ENCODE measurements around the gene DPH1.
A peak's percentile ranks its signal among the peaks of the same experiment; 100 is the strongest.

The DPH1 gene

DNA sequence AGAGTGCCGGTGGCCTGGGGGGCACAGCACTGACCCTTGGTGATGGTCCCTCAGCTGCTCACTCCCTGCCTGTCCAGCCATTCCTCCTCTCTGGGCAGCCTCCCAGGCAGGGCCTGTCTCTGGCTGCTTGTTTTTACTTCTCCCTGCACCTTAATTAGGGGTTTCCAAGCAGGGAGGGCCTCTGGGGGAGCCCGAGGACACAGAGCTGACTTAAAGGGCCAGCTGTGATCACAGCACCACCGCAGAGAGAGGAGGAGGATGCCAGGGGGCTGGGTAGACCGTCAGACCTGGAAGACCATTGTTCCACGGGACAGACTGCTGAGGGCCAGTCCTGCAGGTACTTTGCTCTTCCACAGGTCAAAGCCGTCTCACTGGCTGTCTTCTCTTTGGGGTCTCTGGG lies 1.2 kb upstream of the DPH1 start:
- TF ChIP-seq, protein P1, sequence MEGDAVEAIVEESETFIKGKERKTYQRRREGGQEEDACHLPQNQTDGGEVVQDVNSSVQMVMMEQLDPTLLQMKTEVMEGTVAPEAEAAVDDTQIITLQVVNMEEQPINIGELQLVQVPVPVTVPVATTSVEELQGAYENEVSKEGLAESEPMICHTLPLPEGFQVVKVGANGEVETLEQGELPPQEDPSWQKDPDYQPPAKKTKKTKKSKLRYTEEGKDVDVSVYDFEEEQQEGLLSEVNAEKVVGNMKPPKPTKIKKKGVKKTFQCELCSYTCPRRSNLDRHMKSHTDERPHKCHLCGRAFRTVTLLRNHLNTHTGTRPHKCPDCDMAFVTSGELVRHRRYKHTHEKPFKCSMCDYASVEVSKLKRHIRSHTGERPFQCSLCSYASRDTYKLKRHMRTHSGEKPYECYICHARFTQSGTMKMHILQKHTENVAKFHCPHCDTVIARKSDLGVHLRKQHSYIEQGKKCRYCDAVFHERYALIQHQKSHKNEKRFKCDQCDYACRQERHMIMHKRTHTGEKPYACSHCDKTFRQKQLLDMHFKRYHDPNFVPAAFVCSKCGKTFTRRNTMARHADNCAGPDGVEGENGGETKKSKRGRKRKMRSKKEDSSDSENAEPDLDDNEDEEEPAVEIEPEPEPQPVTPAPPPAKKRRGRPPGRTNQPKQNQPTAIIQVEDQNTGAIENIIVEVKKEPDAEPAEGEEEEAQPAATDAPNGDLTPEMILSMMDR (conservative IDR thresholded peaks at IDR 0.05) = no peak
- no peak overlapping the region for H3K27ac ChIP-seq

DNA sequence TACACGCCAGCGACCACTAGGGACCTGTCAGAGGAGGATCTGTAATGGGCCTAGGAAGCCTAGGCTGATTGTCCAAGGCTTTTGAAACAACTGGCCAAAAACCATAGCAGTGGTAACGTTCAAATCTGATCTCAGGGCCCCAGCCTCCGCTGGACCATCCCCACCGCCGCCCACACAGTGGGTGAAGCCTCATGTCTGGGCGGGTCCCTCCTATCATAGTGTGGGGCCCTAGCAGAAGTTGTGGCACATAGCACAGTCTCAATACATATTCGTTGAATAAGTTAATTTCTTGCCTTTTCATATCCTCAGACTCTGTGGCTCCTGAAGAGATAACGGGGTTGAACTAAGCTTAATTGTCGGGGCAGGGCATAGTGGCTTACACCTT lies 818 bp downstream of the DPH1 start:
- peak overlapping the region; percentile 92 for H3K27ac ChIP-seq
- TF ChIP-seq, protein P1 (conservative IDR thresholded peaks at IDR 0.05) = peak; percentile 81

DNA sequence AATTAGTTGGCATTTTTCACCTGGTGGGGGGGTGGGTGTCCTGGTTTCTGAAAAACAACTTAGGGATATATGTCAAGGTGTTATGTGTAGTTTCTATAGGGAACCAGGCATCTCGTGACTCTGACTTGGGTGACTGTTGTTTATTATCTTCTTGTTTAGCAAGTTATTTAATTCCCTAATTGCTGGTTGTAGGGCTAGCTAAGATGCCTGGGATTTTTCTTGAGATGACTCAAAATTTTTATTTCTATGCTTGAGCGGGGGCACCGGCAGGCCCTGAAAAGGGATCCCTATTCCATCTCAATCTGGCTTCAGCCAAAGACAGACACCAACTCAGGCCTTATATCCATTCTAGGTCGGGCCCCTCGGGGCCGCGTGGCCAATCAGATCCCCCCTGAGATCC lies 3.2 kb downstream of the DPH1 start:
- H3K27ac ChIP-seq = no peak overlapping the region
- TF ChIP-seq, protein P1 (conservative IDR thresholded peaks at IDR 0.05) = no peak

DNA sequence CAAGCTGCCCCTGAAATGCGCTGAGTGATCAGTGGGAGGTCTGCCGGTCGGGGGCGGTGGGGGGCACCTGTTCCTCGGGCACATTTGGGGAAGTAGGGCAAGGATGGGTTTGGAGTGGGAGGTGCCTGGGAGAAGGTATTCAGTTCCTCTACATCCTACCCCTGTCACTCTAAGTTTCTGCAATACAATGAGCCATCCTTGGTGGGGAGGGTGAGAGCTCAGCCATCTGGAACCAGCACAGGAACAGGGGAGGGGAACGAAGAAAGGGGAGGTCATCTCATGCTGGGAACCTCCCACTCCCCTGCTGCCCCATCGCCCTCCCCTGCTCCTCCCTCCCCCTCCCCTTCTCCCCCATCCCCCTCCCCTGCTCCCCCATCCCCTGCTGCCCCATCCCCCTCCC lies 4.2 kb downstream of the DPH1 start:
- H3K27ac ChIP-seq = no peak overlapping the region

DNA sequence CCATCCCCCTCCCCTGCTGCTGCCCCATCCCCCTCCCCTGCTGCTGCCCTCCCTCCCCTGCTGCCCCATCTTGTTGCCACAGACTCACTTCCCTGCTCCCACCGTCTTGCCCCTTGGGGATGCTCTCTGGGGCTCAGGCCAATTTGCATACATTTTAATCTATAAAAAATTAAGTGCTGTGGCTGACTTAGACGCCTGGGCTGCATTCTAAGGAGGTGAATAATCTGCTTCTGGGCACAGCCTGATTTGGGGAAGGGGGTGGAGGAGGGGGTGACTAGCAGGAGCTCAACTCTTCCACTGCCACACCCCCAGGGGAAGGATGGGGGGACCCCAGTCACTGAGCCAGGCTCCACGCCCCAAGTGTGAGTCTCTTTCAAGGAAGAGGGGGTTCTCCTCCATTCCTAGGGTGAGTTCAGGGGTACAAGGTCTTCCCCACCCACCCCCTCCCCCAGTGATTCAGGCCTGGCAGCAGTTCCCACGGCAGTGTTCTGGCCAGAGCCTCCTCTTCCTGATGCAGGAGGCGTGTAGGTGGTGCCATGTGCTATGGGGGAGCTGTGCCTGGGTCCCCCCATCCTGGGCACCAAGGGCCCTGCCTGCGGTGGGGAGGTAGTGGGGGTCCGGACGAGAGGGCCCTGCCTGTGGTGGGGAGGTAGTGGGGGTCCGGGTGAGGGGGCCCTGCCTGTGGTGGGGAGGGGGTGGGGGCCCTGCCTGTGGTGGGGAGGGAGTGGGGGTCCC lies 5.0 kb downstream of the DPH1 start:
- no peak overlapping the region for H3K27ac ChIP-seq
- TF ChIP-seq, protein P1 (conservative IDR thresholded peaks at IDR 0.05) = no peak

More for the DNA sequence above, 4.2 kb downstream of the DPH1 start:
- TF ChIP-seq, protein P1 (conservative IDR thresholded peaks at IDR 0.05) = no peak

DNA sequence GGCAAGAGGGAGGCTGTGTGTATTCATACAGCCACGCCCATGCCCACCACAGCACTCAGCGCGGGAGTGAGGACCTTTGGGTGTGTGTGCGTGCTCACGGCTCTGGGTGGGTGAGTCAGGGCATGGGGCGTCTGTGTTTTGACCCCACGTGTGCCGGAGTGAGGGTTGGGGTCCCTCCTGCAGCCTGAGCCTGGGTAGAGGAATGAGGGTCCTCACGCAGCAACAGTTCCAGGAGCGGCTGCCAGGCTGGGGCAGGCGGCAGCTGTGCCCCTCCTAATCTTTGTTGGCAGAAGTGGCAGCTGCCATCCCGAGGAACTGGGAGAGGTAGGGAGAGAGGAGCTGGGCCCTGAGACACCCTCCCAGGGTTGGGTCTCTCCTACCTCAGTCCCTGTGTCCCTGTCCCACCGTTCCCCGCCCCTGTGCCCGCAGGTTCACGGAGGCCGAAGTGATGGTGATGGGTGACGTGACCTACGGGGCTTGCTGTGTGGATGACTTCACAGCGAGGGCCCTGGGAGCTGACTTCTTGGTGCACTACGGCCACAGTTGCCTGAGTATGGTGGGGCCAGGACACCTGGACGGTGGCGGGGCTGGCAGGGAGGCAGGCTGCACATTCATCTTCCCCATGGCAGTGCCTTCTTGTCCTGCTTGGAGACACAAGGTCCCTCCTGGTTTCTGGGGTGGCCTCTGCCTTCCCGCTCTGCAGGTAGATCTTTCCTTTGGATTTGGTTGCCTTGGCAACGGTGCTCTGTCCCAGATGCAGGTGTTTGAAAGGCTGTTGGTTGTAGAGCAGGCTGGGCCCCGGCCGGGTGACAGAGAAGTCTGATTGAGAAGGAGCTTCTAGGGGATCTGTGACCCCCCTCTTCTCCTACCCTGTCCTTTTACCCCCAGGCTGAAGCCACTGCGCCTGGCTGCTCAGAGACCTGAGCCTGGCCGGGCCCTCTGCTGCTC lies 5.9 kb downstream of the DPH1 start:
- TF ChIP-seq, protein P1 (conservative IDR thresholded peaks at IDR 0.05) = no peak
- no peak overlapping the region for H3K27ac ChIP-seq

DNA sequence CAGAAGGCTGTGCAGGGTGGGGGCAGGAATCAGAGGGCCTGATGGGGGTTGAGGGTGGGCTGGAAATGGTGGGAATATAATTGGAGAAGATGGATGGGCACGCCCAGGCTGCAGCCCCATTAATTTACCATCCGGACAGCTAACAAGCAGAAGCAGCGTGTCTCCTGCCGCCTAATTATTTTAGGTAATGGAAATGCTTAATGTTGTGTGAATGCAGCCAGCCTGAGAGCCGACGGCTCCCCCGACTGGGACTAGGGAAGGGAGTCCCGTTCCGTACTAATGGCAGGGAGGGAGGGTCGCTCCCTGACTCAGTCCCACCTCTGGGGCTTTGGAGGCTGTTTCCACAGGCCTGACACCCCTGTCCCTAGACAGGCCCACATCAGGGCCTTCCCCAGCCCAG lies 7.2 kb downstream of the DPH1 start:
- H3K27ac ChIP-seq = no peak overlapping the region
- TF ChIP-seq, protein P1 (conservative IDR thresholded peaks at IDR 0.05) = no peak
